ENCODE data around the gene ST6GALNAC2.

DNA sequence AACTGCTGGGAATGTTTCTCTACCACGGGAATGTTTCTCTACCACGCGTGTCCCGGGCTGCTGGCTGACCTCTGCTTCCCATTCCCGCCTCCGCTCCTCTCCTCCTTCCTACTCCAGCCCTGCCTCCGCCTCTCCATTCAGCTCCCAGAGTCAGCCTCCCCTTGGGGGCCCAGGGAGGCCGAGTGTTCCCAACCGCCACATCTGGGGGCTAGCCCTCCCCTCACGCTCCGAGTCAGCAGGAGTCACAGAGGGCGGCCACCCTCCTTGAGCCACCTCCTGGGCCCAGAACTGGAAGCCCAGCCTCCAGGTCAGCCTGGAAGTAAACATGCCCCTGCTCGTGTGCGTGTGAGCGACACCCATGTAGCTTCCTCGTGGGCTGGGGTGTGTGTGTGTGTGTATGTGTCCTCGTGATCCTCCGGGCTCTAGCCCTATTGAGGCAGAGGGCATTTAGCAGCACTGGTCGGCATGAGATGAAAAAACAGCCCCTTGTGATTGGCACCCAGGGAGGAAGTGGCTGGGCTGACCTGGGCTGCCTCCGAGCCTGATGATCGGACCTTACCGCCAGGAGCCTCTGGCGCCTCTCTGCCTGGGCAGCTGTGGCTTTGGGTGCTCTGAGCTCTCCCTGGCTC, 55.5 kb downstream of the ST6GALNAC2 start:
- TF ChIP-seq, protein P1, sequence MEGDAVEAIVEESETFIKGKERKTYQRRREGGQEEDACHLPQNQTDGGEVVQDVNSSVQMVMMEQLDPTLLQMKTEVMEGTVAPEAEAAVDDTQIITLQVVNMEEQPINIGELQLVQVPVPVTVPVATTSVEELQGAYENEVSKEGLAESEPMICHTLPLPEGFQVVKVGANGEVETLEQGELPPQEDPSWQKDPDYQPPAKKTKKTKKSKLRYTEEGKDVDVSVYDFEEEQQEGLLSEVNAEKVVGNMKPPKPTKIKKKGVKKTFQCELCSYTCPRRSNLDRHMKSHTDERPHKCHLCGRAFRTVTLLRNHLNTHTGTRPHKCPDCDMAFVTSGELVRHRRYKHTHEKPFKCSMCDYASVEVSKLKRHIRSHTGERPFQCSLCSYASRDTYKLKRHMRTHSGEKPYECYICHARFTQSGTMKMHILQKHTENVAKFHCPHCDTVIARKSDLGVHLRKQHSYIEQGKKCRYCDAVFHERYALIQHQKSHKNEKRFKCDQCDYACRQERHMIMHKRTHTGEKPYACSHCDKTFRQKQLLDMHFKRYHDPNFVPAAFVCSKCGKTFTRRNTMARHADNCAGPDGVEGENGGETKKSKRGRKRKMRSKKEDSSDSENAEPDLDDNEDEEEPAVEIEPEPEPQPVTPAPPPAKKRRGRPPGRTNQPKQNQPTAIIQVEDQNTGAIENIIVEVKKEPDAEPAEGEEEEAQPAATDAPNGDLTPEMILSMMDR (IDR thresholded peaks at IDR 0.05) = no peak
- TF ChIP-seq POLR2AphosphoS5 (IDR thresholded peaks at IDR 0.05) = no peak
- TF ChIP-seq POLR2A (IDR thresholded peaks at IDR 0.05) = no peak

Data from stomach (tissue), 4 donors.